T-cell (primary cell): Measurements from ENCODE around the gene FBXO11. TPM values are rescaled to one million over a fixed set of nuclear protein-coding genes. Genes with fewer than 3 reads are reported as not detected.
"Not testable (repeated sequence)": the region's sequence is repeated elsewhere in the genome, so short reads cannot be mapped to it uniquely, and the experiment has no call there.

Experiments used
- ATAC-seq, 4 experiments: fragments of 200-7000 bp in 3 of 4; fragments of 150-1000 bp in 1 of 4; cut with Tn5 transposase; replicated peaks in 1 of 4; 1 replicate in 3 of 4; 2 replicates in 1 of 4; pipeline ENCODE4 v1.10.0; 2021; ENCODE audit warnings: moderate library complexity in 3 of 4, mild to moderate bottlenecking in 2 of 4, moderate number of reproducible peaks in 1 of 4
- CTCF ChIA-PET, 2 donors: fragments of 300-600 bp; sonication (Branson Sonifier 250); formaldehyde crosslinking; loops; one replicate each; lab custom pipeline; 2022; ENCODE audit warnings: antibody characterized with exemption in 2 of 2; lab: Charles Lee
- POLR2A ChIA-PET, 2 donors: fragments of 300-600 bp; sonication (Branson Sonifier 250); formaldehyde crosslinking; loops; one replicate each; lab custom pipeline; 2022; ENCODE audit warnings: antibody characterized with exemption in 2 of 2; lab: Charles Lee
- DNase-seq, 35 experiments: peaks; one replicate each; pipeline versions ENCODE4 v3.0.0 to v3.0.0-alpha.2; 2013 to 2023
- H3K27ac ChIP-seq: one replicate; pipeline ENCODE4 v1.5.1; 2013; ENCODE audit warnings: low read length
- H3K27me3 ChIP-seq, 2 experiments: replicated peaks in 1 of 2; 1 replicate in 1 of 2; 2 replicates in 1 of 2; pipeline versions ENCODE4 v1.6.1 to v1.7.0; 2013; ENCODE audit warnings: low read length in 1 of 2, mixed read lengths in 1 of 2; ENCODE audit not compliant: control insufficient read depth in 2 of 2, insufficient read depth in 2 of 2; ENCODE audit errors: extremely low read depth in 1 of 2
- H3K36me3 ChIP-seq, 2 donors: 1 replicate in 1 of 2; 2 replicates in 1 of 2; pipeline versions ENCODE4 v1.6.1 to v1.7.0; 2013; ENCODE audit warnings: low read length in 1 of 2; ENCODE audit not compliant: control insufficient read depth in 2 of 2, insufficient read depth in 1 of 2; ENCODE audit errors: extremely low read depth in 1 of 2
- H3K4me1 ChIP-seq, 2 experiments: 1 replicate in 1 of 2; 2 replicates in 1 of 2; pipeline versions ENCODE4 v1.6.1 to v1.7.0; 2013; ENCODE audit warnings: low read length in 2 of 2, mixed read lengths in 1 of 2; ENCODE audit not compliant: insufficient read depth in 2 of 2, control insufficient read depth in 1 of 2; ENCODE audit errors: extremely low read depth in 1 of 2
- H3K4me3 ChIP-seq, 2 donors: 1 replicate in 1 of 2; 2 replicates in 1 of 2; pipeline versions ENCODE4 v1.5.1 to v1.7.0; 2013; ENCODE audit warnings: mild to moderate bottlenecking in 2 of 2, low read length in 1 of 2, moderate library complexity in 1 of 2; ENCODE audit not compliant: control insufficient read depth in 1 of 2; ENCODE audit errors: extremely low read depth in 1 of 2
- H3K9me3 ChIP-seq: 2 replicates; pipeline ENCODE4 v1.7.0; 2013
- H3K27ac Mint-ChIP-seq, 2 donors: one replicate each; pipeline ENCODE4 v1.8.0; 2020 to 2021; ENCODE audit warnings: mild to moderate bottlenecking in 2 of 2, mixed read lengths in 2 of 2
- H3K27me3 Mint-ChIP-seq, 2 donors: one replicate each; pipeline ENCODE4 v1.8.0; 2021 to 2022; ENCODE audit warnings: mixed read lengths in 2 of 2
- H3K36me3 Mint-ChIP-seq: one replicate; pipeline ENCODE4 v1.8.0; 2021; ENCODE audit warnings: mixed read lengths
- H3K4me1 Mint-ChIP-seq, 3 donors: one replicate each; pipeline ENCODE4 v1.8.0; 2020 to 2022; ENCODE audit warnings: mixed read lengths in 3 of 3, mild to moderate bottlenecking in 1 of 3
- H3K4me3 Mint-ChIP-seq, 3 donors: one replicate each; pipeline ENCODE4 v1.8.0; 2020 to 2022; ENCODE audit warnings: mild to moderate bottlenecking in 3 of 3, mixed read lengths in 3 of 3, moderate library complexity in 3 of 3
- H3K9me3 Mint-ChIP-seq, 3 donors: one replicate each; pipeline ENCODE4 v1.8.0; 2020 to 2022; ENCODE audit warnings: mixed read lengths in 3 of 3
- WGBS: methylation state at CpG from one replicate; pipeline ENCODE4 v1.1.5; 2013; ENCODE audit warnings: missing lambda C conversion rate; ENCODE audit not compliant: insufficient coverage; 5-methylcytosine and 5-hydroxymethylcytosine counted together
- total RNA-seq, 35 experiments: library from RNA in 6 of 35; stranded (reverse) in 6 of 35; fragments of 120-200 nt in 1 of 35; gene quantifications; one replicate each; pipeline versions ENCODE4 v1.2.1 to v1.2.4 and lab custom pipeline; 2013 to 2026

The FBXO11 gene
- total RNA-seq, 5 donors from 2014 or later (not counting 1 experiment from before 2014, with no cell fraction given) = 70.2 to 90.0 (median 74.6) TPM

GRCh38 chr2:47867205-47867604 is 39.1 kb downstream of the FBXO11 start:
- Mint-ChIP-seq H3K4me3 (no peak overlapping the region), H3K9me3 (no peaks in the 10 kb centered on the region), H3K27ac (peak overlapping the region; percentile 57 to 80), H3K4me1 (peaks cover 83 to 91% (median 91%) of the 10 kb centered on the region in 3 donors), H3K27me3 (no peaks in the 10 kb centered on the region), H3K36me3 (peaks cover 13% of the 10 kb centered on the region)
- H3K27ac ChIP-seq = no peak overlapping the region
- ATAC-seq (peak in 1 of 4 experiments; percentile 46), DNase-seq (no peak)
- CTCF ChIA-PET = interaction anchor here in 1 of 2 donors (0.6 to 1.4 kb wide), 3 partner anchors 9 to 233 kb away, joined by 3 to 6 read pairs (median 3); partner anchors contain the start of gene MSH6
- no peaks in the 10 kb centered on the region for H3K9me3 ChIP-seq
- POLR2A ChIA-PET = interaction anchor here in 1 of 2 donors (0.5 kb wide), 1 partner anchor 32 kb away, joined by 7 read pairs; no protein-coding TSS in a partner anchor
- no CpG with 5 or more reads among the region's 2 CpGs for WGBS
- H3K4me1 ChIP-seq = peaks cover 14 to 20% of the 10 kb centered on the region in 2 experiments
- H3K4me3 ChIP-seq = no peak overlapping the region
- no peaks in the 10 kb centered on the region for H3K27me3 ChIP-seq
- peaks cover 0 to 6% of the 10 kb centered on the region in 2 donors for H3K36me3 ChIP-seq

GRCh38 chr2:47864566-47864965 is 41.7 kb downstream of the FBXO11 start:
- H3K27me3 ChIP-seq = no peaks in the 10 kb centered on the region
- peak overlapping the region; percentile 44 to 50 for H3K27ac Mint-ChIP-seq
- peaks cover 6% of the 10 kb centered on the region for H3K36me3 Mint-ChIP-seq
- ATAC-seq (no peak), DNase-seq (no peak)
- H3K4me1 ChIP-seq = peaks cover 5 to 14% of the 10 kb centered on the region in 2 experiments
- CTCF ChIA-PET = interaction anchor here in 1 of 2 donors (0.6 kb wide), 1 partner anchor 476 kb away, joined by 4 read pairs; no protein-coding TSS in a partner anchor
- no peaks in the 10 kb centered on the region for H3K27me3 Mint-ChIP-seq
- peaks cover 0 to 6% of the 10 kb centered on the region in 2 donors for H3K36me3 ChIP-seq
- H3K4me1 Mint-ChIP-seq = peaks cover 57 to 83% (median 78%) of the 10 kb centered on the region in 3 donors
- H3K27ac ChIP-seq = no peak overlapping the region
- no CpG with 5 or more reads among the region's 1 CpG for WGBS
- H3K9me3 Mint-ChIP-seq = no peaks in the 10 kb centered on the region
- H3K4me3 Mint-ChIP-seq = no peak overlapping the region
- POLR2A ChIA-PET = no interaction called here
- H3K9me3 ChIP-seq = no peaks in the 10 kb centered on the region
- H3K4me3 ChIP-seq = no peak overlapping the region

- DNase-seq (peak in 1 of 35 experiments; percentile 9), ATAC-seq (no peak)
- no peaks in the 10 kb centered on the region for H3K27me3 Mint-ChIP-seq
- no peak overlapping the region for H3K4me3 Mint-ChIP-seq
- H3K27ac ChIP-seq = no peak overlapping the region
- H3K27me3 ChIP-seq = no peaks in the 10 kb centered on the region
- H3K4me3 ChIP-seq = no peak overlapping the region
- H3K4me1 ChIP-seq = peaks cover 0 to 10% of the 10 kb centered on the region in 2 experiments
- peaks cover 41 to 71% (median 66%) of the 10 kb centered on the region in 3 donors for H3K4me1 Mint-ChIP-seq
- no CpG with 5 or more reads among the region's 6 CpGs for WGBS
- no peaks in the 10 kb centered on the region for H3K9me3 ChIP-seq
- CTCF ChIA-PET = interaction anchor here (0.6 to 0.8 kb wide), 5 partner anchors 10 to 614 kb away, joined by 3 to 7 read pairs (median 3); no protein-coding TSS in a partner anchor
- POLR2A ChIA-PET = interaction anchor here (0.5 to 0.7 kb wide), 6 partner anchors 26 to 509 kb away, joined by 3 to 6 read pairs (median 3); no protein-coding TSS in a partner anchor
- H3K9me3 Mint-ChIP-seq = no peaks in the 10 kb centered on the region
- peaks cover 0 to 1% of the 10 kb centered on the region in 2 donors for H3K36me3 ChIP-seq
- H3K36me3 Mint-ChIP-seq = peaks cover 3% of the 10 kb centered on the region
- H3K27ac Mint-ChIP-seq = peak overlapping the region in 1 of 2 donors; percentile 60
Measured at GRCh38 chr2:47862949-47863348, 43.3 kb downstream of the FBXO11 start.

GRCh38 chr2:47853067-47853777 is 53.1 kb downstream of the FBXO11 start:
- H3K27me3 Mint-ChIP-seq, H3K4me3 Mint-ChIP-seq, H3K27me3 ChIP-seq, H3K36me3 Mint-ChIP-seq, H3K9me3 ChIP-seq, H3K4me3 ChIP-seq, DNase-seq, H3K4me1 ChIP-seq, ATAC-seq, H3K9me3 Mint-ChIP-seq, H3K27ac ChIP-seq, H3K36me3 ChIP-seq, H3K27ac Mint-ChIP-seq: not testable (repeated sequence)
- peaks cover 66 to 70% (median 67%) of the 10 kb centered on the region in 3 donors for H3K4me1 Mint-ChIP-seq
- 100% methylated on average over 3 of the region's 8 CpGs for WGBS
- POLR2A ChIA-PET = interaction anchor here in 1 of 2 donors (0.6 to 1.0 kb wide), 4 partner anchors 8 to 605 kb away, joined by 3 to 4 read pairs (median 4); no protein-coding TSS in a partner anchor
- CTCF ChIA-PET = interaction anchor here (0.5 to 1.2 kb wide), 5 partner anchors 83 to 252 kb away, joined by 3 to 4 read pairs (median 3); no protein-coding TSS in a partner anchor

GRCh38 chr2:47850198-47850597 is 56.1 kb downstream of the FBXO11 start:
- Histone ChIP-seq H3K4me3 (no peak overlapping the region), H3K9me3 (no peaks in the 10 kb centered on the region), H3K27me3 (no peaks in the 10 kb centered on the region), H3K36me3 (no peaks in the 10 kb centered on the region), H3K27ac (no peak overlapping the region), H3K4me1 (peaks cover 0 to 4% of the 10 kb centered on the region in 2 experiments)
- POLR2A ChIA-PET = interaction anchor here in 1 of 2 donors (0.6 kb wide), 1 partner anchor 63 kb away, joined by 3 read pairs; no protein-coding TSS in a partner anchor
- WGBS = no CpG with 5 or more reads among the region's 1 CpG
- Mint-ChIP-seq H3K4me3 (no peak overlapping the region), H3K27ac (no peak overlapping the region), H3K4me1 (peaks cover 52 to 62% (median 62%) of the 10 kb centered on the region in 3 donors), H3K9me3 (no peaks in the 10 kb centered on the region), H3K36me3 (peaks cover 8% of the 10 kb centered on the region), H3K27me3 (no peaks in the 10 kb centered on the region)
- DNase-seq = no peak
- CTCF ChIA-PET = interaction anchor here (0.6 to 1.6 kb wide), 2 partner anchors 57 to 257 kb away, joined by 3 read pairs; no protein-coding TSS in a partner anchor
- no peak for ATAC-seq

GRCh38 chr2:47849368-47849767 is 56.9 kb downstream of the FBXO11 start:
- 100% methylated on average over 1 of the region's 2 CpGs for WGBS
- no peaks in the 10 kb centered on the region for H3K27me3 Mint-ChIP-seq

More at GRCh38 chr2:47849368-47849767, 56.9 kb downstream of the FBXO11 start:
- Histone ChIP-seq H3K9me3 (no peaks in the 10 kb centered on the region), H3K27ac (no peak overlapping the region), H3K4me3 (no peak overlapping the region), H3K36me3 (no peaks in the 10 kb centered on the region), H3K4me1 (peaks cover 0 to 4% of the 10 kb centered on the region in 2 experiments), H3K27me3 (no peaks in the 10 kb centered on the region)
- Mint-ChIP-seq H3K4me1 (peaks cover 57 to 62% (median 62%) of the 10 kb centered on the region in 3 donors), H3K9me3 (no peaks in the 10 kb centered on the region), H3K4me3 (no peak overlapping the region), H3K36me3 (peaks cover 8% of the 10 kb centered on the region), H3K27ac (no peak overlapping the region)
- DNase-seq = no peak
- POLR2A ChIA-PET = interaction anchor here in 1 of 2 donors (0.6 kb wide), 1 partner anchor 10 kb away, joined by 4 read pairs; no protein-coding TSS in a partner anchor
- CTCF ChIA-PET = interaction anchor here (0.5 to 1.6 kb wide), 4 partner anchors 57 to 1074 kb away, joined by 3 read pairs; no protein-coding TSS in a partner anchor
- no peak for ATAC-seq
